ENCODE measurements around the gene LPCAT1.

Gene LPCAT1

DNA sequence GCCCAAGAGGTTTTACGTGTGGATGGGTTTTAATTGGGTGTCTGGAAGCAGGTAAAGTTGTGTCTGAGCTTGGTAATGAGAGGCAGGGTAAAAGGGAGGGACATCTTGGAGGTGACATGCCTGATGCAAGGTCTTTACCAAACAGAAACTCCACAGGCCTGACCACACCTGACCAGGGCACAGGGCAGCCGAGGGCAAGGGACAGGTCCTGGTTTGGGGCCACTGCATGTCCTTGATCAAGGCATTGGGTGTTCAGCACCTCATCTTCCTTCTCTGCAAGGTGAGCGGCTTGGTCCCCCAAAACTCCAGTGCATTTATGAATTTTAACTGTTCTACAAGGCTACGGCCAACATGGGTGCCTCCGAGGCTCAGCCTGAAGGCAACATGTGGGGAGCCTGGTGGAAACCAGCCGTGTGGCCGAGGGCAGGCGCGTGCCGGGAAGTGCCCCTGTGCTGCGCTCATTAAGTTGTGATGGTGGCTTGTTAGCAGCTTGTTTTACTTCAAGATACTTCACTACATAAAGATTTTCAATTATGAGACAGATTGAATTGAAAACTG, 30.7 kb upstream of the LPCAT1 start:
- no peak for FAIRE-seq

DNA sequence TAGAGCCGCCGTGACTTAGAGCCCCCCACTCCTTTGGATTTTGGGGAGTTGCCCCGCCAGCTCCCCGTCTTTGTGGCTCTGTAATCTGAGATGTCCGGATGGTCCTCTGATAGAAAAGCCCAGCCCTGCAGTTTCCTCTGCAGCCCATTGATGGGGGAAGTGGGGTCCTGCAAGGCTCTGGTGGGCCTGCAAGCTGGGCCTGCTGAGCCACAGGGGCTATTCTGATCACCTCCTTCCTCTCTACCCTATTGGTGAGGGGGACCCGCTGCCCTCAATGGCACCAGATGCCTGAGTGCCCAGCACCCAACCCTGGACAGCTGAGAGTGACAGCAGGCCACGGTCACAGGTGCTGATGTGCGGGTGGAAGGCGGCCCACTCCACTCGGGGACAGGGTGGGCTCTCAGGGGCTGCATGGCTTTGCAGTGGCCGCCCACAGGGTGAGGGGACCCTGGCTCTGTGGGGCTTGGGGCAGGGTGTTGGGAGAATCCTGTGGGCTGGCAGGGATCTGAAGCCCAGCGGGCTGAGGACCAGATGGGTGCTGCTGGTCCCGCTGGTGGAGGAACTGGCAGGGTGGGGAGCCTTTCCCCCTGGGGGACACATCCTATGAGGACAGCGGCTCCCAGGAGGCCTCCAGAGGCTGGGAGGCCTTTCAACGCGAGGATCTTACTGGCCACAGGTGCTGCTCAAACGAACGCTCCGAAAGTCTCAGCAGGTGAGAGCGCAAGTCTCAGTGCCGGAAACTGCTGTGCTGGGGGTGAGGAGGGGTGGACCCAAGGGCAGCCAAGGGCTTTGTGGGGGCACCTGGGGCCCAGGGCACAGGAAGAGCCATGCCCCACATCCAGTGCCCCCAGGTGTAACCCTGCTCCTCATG, 30.0 kb upstream of the LPCAT1 start:
- FAIRE-seq = no peak

DNA sequence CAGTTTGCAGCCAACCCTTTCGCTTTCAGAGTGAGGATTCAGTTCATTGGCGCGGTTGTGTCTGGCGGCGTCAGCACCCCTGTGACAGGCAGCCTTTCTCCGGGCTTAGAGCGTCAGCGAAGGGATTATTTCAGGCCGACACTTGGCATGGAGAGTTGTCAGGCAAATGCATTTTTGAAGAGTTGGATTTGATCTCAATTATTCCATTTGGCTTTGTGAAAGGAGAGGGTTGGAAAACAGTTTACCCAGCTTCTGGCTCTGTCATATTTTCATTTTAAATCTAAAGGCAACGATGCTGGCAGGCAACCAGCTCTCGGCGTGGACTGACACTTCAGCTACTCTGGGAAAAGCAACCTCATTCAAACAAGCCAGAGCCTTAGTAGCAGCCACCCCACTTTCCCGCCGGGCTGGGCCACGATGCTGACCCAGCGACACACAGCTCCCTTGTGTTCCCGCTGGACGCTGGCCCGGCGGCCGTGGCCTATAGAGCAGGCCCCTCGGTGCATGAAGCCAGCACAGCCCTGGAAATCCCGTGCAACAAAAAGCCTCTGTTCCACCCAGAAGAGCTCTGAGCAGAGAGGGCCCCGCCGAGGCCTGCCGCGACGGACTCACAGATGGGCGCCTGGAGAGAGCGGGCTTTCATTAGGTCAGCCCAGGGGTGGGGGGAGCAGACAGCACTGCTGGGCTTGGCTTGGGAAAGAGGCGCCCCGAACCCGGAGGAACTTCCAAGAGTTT, 28.9 kb upstream of the LPCAT1 start:
- FAIRE-seq = no peak

DNA sequence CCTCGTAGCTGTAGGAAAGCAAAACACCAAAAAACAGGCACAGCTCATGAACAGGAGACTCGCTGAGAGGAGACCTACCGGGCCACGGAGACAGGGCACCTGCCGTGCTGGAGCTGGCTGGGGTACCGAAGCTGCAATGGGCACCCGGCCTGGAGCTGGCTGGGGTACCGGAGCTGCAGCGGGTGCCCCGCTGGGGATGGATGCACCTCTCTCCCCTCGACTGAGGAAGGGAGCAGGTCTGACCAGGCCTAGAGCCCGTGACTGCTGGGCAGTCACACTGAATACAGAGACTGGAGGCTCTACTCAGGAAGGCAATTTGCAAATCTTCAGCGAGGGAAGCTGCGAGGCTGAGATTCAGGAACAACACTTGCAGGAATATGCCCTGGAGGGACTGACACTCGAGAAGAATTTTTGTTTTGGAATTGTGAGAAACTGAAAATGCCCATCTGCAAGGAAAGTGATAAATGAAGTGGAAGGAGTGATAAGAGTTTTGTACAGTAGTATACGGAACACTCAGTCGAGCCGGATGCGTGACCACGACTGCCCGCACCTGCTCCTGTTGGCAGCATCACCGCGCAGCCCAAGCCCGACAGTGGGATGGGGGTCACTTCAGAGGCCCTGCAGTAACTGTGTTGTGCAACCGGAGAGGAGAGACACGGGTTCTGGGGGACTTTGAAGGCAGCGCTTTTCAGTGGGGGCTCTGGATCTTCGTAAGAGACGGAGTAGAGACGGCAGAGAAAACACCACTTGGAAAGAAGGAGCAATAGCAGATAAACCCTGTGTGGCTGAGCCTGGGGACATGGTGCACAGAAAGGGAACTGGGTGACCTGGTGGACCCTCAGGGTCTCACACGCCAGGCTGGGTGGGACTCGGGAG, 27.9 kb upstream of the LPCAT1 start:
- FAIRE-seq = no peak

DNA sequence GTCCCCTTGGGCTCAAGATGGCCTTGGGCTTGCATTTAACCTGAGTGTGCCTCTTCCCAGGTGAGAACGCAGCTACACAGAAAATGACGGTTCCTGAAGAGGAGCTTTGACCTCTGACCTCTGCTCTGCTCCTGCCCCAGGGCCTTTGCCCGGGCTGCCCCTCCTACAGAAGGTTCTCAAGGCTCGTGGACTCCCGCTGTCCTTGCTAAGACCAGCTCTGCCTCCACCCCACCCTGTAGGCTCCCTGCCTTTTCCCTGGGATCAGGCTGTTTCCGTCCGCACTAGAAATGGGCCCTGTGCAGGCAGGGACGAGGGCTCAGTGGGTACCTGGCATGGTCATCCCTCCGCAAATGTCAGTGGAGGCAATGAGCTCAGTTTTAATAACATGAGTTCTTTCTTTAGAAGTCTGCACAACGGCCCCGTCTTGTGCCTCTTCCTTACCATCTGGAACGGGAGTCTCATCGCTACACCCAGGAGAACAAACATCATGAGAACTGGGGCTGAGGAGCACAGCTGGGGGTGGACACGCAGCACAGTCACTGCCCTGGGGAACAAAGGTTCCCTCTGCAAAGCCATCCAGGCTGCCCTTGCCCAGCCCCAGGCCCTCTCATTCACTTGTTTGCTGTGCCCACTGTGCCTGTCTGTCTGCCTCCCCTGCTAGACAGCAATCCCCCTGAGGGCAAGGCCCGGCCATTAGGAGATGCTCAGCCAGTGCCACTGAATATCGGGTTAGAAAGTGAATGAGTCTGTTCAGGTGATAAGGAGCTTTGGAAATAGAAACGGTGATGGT, 26.7 kb upstream of the LPCAT1 start:
- no peak for FAIRE-seq

DNA sequence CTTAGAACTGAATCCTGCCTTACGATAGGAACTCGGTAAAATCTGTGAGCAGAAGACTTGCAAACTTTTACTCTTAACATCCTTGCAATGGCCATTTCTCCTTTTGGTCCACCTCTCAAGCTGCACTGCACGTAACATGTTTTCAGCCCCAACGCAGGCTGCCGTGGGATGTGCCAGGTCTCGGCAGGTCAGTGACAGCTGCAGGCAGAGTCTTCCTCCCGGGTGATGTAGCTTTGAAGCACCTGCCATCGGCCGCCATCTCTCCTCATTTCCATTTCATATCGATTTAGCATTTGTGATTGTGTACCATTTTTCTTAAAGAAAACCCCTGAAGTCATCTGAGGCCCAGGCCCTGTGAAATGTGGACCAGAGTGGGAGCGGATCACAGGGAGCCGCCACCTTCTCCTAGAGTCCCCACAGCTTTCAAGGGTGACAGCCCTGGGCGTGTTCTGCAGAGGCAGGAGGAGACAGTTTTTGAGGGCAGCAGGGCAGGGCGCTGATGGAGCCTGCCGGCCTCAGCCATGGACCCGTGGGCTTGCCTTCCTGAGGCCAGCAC, 25.8 kb upstream of the LPCAT1 start:
- no peak for FAIRE-seq

DNA sequence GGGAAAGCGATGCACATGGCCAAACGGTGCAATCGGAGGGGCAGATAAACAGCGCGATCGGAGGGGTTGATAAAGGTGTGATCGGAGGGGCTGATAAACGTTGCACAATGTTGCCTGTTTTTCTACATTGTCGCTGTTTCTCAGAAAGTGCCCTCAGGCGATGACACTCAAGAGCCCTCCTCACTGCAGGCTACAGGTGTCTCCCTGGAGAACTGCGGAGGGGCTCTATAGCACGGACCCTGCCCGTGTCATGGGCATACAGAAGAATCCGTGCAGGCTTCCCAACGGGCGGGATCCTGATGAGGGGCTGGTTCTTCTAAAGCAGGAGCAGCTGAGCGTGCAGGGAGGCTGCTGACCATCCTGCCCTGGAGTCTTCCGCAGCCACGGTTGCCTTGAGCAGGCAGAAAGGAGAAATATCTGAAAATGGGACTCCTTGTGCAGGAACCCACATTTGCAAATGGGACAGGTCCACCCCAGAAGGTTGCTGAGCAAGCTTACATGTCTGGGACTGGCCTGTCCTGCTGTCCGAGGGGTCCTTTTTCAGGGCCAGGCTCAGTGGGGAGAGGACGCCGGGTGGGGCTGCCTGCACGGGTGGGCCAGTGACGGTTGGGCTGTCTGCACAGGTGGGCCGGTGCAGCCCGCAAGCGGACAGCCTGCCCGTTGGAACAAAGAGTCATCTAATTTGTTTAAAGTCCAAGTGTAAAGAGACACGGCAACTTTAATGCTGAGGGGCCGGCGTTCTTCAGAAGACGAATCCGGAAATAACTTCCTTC, 25.1 kb upstream of the LPCAT1 start:
- no peak for FAIRE-seq

DNA sequence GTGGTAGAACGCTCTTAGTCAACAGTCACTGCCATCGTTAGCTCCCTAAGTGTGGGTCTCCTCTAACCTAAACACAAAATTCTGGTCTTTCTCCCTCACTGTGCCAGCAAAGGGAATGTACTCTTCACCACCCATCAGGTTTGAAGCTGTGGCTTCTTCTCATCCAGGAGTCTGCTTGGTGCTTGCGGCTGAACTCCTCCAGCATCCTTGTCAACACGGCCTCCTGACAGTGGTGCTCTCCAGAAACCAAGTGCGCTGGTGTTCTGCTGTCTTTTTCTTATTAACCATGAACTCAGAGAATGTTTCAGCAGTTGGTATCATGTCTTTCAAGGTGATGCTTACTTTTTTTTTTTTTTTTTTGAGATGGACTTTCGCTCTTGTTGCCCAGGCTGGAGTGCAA, 23.9 kb upstream of the LPCAT1 start:
- FAIRE-seq = no peak

DNA sequence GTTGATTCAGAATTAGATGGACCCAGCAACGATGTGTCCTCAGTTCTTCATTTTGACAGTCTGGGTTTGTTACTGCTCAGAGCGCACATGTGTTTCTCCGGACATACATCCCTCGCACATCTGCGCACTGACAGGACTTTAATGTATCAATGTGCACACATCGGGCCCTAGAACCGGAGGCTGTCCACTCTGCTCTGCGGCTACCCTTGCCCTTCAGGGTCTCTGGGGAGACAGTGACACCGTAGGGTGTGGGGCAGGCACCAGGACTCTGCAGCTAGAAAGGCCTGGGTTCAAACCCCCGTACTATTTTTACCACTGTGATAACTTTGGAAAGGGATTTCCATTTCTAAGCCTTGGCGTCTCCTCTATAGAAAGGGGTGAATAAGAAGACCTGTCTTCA, 23.5 kb upstream of the LPCAT1 start:
- FAIRE-seq = no peak

DNA sequence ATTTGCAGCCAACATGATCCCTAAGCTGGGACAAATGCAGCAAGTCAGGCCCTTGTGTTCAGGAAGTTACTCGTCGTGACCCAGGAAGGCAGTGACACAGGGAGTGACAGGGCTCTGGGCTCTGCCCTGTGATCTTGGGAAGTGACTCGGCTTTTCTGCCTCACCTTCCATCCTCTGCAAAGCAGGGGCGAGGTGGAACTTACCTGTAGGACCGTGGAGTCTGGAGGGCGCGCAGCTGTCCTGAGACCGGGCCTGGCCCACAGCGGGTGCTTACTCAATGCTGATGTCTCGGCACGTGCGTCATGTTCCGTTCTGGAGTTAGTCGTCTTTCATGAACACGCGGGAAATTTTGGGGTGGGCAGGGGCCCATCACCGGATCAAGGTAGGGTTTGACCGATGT, 22.8 kb upstream of the LPCAT1 start:
- FAIRE-seq = no peak

DNA sequence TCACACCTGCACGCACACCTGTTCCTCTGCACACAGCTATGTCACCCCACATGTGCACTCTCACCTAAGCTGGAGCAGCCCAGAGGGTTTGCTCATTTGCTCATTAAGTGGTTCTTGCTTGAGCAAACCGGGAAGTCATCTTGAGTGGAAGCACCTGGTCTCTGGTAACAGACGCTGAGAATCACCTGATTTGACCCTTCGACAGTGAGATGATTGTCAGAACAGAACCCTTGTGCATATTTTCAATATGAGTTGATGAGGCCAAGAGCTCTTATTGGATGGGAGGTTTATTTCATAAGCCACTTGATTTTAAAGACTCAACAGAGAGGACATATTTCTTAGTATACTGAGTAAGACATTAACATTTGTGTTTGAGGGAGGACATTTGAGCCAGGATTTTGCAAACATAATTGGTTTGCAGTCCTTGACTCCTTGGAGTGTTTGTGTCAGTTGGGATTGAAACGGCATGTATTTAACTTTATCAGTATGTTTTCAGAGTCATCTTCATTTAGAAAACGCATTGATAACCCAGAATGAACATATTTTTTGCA, 22.1 kb upstream of the LPCAT1 start:
- FAIRE-seq = no peak

DNA sequence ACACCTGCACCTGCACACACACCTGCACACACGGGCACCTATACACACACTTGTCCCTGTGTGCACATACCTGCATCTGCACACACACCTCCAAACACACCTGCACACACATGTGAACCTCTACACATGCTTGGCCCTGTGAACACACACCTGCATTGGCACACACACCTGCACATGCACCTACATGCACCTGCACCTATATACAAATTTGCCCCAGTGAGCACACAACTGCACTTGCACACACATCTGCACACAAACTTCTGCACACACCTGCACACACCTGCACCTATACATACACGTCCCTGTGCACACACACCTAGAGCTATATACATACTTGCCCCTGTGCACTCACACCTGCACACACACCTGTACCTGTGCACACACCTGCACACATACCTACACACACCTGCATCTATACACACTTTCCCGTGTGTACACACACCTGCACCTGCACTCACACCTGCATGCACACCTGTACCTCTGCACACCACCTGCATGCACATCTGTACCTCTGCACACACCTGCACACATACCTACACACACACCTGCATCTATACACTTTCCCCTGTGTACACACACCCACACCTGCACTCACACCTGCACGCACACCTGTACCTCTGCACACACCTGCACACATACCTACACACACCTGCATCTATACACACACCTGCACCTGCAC, 21.5 kb upstream of the LPCAT1 start:
- no peak for FAIRE-seq

DNA sequence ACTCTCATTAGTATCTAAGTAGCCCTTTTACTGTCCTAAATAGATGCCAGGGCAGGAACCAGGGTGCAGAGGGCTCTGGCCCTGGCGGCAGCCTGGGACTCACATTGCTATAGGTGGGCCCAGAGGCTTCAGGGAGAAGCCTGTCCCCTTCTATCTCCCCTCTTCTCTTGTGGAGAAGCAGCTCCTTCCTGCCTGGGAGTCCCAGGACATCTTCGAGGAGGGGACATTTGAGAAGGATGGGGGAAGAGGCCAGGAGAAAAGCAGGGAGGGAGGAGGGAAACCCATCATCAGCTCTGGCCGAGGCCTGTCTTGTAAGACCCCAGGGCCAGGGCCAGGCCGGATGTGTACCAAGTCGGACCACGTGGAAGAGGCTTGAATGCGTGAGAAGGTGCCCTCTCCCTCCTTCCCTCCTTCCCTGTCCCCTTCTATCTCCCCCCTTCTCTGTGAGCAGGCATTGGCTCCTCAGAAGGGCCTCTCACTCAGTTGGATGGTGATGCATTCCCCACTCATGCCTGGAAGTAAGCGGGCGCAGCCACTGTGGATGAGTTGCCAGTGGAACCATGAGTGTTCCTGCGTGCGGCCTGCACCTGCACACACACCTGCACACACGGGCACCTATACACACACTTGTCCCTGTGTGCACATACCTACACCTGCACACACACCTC, 20.7 kb upstream of the LPCAT1 start:
- FAIRE-seq = no peak

DNA sequence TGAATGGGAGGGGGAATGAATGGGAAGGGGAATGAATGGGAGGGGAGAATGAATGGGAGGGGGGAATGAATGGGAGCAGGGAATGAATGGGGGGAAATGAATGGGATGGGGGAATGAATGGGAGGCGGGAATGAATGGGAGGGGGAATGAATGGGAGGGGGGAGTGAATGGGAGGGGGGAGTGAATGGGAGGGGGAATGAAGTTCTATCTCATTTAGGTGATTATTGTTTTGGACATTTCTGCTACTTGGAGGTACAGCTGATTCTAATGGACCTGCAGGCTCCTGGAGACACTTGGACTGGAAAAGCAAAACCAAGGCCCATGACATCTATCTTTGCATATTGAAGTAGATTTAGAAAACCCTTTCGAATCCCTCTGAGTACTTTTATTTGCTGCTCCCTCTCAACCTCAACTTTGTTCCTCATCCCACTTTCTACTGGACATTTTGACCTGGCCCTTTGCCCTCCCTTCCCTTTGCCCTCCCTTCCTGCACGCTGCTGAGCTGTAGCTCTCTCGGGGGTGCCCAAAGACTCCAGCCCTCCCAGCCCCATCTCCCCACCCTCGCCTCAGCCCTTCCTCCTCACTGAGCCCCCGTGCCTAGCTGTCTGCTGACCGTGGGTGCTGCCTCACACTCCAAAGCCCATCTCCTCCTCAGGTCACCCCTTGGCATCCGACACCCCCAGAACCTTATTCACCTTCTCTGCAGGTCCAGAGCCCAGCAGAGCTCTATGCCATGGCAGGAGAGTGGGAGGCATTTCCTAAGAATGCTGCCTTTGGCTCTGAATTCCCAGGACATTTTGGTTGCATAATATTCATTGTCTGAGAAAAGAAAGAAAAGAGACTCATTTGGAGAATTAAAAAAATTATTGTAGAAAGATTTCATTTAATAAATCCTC, 19.9 kb upstream of the LPCAT1 start:
- FAIRE-seq = no peak

DNA sequence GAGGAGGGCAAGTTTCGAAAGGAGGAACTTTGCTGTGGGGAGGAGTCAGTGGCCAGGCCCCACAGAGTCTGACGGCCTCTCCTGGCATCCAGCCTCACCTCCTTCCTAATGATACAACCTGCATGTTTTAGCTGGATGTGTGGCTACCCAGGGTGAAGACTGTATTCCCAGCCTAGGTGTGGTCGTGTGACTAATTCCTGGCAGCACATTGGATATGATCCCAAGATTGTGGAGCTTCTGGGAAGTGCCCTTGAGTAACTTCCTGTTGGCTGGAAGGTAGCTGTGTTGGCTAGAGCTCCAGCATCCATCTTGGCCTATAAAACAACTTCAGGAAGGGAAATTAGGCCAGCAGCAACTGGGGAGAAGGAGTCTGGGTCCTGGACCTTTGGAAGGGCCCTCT, 19.0 kb upstream of the LPCAT1 start:
- no peak for FAIRE-seq

DNA sequence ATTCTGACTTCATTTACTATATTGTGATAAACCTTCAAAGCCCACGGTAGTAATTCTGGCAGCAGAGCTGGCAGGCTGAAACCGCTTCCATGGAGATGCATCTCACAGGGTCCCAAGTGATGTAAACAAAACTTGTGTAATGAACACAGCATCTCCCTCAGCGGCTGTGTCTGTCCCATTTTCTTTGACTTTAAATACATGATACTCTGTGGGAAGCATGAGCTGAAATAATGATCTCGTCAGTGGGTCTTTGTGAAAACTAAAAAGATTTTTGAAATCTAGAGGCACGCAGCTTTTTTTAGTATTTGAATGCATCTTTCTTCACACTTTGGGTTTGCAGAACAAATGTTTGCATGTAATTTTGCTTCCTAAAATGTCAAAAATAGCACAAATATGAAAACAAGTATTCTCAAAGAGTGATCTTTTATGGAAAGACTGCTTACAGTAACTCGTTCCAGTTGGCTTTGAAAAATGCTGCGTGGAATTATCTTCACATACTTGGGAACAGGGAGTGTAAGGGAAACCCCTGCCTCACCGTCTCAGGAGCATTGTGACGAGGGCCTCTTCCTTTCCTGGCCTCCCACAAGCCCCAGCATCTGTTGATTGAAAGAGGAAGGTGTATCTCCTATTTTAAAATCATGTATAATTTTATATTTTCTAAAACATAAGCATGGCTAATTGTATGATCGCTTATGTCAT, 18.1 kb upstream of the LPCAT1 start:
- no peak for FAIRE-seq

DNA sequence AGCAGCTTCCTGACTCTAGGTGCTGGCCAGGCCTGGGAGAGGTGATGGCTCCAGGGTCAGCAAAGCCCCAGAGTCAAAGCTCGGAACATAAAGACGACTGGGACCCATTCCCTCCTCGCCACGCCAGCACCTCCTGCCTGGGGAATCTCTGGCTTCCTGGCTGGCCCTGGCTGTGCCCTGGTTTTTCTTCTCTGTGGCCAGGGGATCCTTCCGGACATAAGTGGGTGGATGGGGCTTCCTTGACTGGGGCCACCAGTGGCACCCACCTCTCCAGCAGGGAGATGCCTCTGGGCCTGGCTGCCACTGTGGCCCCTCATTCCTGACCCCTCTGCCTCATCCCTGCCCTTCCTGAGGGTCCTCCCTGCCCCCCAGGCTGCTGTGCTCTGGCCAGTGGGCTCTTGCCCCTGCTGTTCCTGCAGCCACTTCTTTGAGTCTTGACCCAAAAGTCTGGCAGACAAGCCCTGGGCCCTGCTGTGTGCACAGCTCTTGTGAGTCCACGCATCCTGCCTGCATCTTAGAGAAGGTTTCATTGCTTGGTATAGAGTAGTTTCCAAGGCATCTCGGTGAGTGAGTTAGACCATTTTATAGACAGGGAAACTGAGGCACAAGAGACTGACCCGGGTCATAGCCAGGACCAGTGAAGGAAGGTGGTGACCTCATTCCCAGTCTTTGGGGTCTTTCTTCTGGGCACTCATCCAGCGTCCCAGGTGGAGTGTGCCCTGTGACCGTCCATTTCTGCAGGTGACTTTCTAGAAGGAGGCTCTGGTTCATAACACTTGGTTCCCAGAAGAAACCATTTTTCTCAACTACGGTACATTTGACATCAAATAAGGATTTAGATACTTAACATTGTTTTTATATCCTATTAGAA, 17.3 kb upstream of the LPCAT1 start:
- FAIRE-seq = no peak

Data from colon (tissue), 2 donors.